ENCODE measurements around the gene OTUD6A.

GRCh38 chrX:70033348-70034051 lies 28.8 kb upstream of the OTUD6A start:
- TF ChIP-seq CTCF (IDR thresholded peaks at IDR 0.05) (peak; percentile 66), EZH2 (IDR thresholded peaks at IDR 0.05) (no peak)
